DMS53 treated with DMSO at 0.1 percent for 48 hours (cell line): ENCODE measurements around the gene SENP1.
"Not testable (repeated sequence)": the region's sequence is repeated elsewhere in the genome, so short reads cannot be mapped to it uniquely, and the experiment has no call there.

Experiments
- DNase-seq: peaks from one replicate; lab custom pipeline; 2025; ENCODE audit not compliant: unreplicated experiment; lab: John Stamatoyannopoulos, UW

SENP1 gene

GRCh38 chr12:48115957-48116356 lies 10.1 kb upstream of the SENP1 start:
- DNase-seq: no peak

DNA sequence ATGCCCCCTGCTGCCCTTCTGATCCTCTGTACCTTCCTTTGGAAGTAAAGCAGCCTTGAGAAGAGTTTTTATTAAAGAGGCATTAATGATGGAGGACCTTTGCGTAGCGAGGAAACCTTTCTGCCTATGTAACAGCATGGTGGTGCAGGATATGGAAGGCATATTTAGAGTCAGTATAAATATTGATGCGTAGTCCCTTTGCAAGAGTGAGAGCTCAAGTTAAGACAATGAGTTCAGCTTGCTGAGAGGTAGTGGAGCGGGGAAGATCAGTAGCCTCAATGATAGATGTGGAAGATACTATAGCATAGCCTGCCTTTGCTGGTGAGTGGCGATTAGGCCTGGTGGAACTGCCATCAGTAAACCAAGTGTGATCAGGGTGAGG lies 5.4 kb upstream of the SENP1 start:
- DNase-seq: not testable (repeated sequence)

DNA sequence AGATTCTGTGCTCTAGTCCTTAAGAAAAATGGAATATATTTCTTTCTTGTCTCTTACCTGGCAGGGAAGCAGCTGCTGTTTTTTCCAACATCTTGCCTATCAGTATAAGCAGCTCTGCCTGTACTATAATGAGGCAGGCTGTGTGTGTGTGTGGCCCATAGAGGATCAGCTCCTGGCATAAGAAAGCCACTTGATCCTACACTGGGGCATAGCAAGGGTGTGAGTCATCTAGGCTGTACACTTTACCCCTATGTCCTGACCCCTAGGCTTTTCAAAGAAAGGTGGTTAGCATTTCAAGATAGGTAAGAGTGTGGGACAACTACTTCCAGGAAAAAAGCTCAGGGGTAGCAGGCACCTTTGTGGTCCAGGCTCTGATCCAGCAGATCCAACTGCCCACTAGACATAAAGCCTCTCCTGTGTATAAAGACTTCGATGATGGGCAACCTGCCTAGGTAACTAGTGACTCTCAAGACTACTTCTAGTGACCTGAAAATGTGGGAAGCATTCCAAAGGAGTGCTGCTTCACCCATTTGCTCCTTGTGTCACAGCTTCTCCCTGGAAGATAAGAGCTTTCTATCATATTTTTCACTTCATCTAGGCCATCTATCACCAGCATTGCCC lies 4.9 kb upstream of the SENP1 start:
- DNase-seq: no peak

DNA sequence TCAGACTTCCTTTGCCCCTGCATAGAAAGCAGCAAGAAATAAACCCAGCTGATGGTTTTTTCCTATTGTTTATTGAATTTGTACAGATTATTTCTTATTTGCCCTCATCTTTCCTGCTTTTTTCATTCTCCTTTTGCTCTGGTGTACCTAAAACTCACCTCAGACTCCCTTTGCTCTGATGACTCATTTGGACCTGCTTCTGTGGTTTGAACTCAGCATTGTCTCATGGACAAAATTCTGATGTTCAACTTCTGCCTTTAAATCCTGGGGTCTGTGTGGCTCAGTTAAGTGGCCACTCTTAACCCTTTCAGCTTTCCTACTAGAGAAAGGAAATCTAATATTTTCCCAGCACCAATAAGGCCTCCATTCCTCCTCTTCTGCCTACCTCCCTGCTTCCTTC lies 3.5 kb upstream of the SENP1 start:
- DNase-seq: no peak

DNA sequence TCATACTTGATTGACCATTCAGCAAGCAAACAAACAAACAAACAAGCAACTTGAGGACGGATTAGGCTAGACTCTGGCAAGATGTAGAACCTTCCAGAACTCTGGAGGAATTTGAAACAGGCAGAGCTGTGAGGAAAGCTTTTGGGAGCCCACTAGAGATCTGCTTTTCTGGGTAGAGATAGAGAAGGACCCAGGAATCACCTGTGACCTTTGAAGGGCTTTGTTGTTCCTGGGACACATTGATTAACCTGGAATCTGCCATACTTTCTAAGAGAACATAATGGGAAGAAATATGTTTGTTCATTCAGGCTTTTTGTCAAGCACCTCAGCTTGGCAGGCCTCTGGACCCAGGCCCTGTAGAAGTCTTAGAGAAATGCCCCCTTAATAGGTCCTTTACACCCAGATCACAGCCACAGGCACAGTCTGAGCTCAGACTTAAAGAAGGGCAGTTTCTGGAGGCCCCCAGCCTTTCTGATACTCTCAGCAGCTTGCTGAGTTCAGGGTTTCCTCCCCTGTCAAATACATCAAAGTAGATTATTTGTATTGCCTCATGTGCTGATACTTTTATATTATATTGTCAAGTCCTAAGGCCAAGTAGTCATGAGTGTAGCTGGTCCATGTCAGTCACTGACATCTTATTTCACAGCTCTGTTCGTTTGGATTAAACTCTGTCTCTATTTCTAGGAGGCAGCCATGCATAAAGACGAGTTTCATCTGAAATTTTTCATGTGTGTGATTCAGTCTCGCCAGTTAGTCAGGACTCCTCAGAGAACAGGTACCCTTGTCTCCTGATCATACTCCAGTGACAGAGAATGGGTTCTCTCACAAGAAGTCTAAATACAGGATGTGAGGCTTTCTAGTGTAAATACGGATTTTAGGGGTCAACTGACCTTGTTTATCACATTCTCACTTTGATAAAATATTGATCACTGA lies 1.1 kb upstream of the SENP1 start:
- DNase-seq: no peak

GRCh38 chr12:48105321-48105866 lies 485 bp downstream of the SENP1 start:
- DNase-seq: peak; percentile 48

GRCh38 chr12:48104531-48104930 lies 1.3 kb downstream of the SENP1 start:
- no peak for DNase-seq

DNA sequence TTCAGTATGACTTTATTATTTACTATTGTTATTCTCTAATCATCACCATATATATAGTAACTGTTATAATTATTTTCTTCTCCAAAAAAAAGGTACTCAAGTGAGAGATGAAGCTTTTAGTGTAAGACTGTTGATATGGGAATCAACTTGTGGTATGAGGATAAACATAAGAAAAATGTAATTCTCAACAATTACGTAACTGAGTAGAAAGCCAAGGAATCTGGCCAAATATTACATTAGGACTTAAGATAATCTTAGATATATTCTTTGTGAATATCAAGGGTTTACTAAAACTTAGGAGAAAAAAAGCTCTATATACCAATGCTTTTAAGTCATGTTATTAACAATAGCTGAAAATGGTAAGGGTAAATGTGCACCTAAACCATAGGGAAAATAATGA lies 13.3 kb downstream of the SENP1 start:
- no peak for DNase-seq

DNA sequence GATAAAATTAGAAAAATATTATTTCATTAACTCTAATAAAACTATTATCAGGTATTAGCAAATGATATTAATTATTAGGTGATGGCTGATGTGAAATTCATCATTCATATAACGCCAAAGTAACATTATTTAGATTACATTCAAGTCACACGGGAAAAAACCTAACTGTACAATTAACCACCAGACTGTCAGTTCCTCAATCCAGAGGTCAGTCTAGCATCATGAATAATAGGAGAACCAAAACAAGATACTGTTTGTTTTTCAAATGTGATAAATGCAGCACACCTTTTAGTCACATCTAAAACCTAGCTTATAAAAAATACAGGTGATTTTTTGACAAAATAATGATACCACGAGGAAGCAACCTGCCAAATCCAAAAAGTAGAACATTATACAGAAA lies 19.6 kb downstream of the SENP1 start:
- no peak for DNase-seq

DNA sequence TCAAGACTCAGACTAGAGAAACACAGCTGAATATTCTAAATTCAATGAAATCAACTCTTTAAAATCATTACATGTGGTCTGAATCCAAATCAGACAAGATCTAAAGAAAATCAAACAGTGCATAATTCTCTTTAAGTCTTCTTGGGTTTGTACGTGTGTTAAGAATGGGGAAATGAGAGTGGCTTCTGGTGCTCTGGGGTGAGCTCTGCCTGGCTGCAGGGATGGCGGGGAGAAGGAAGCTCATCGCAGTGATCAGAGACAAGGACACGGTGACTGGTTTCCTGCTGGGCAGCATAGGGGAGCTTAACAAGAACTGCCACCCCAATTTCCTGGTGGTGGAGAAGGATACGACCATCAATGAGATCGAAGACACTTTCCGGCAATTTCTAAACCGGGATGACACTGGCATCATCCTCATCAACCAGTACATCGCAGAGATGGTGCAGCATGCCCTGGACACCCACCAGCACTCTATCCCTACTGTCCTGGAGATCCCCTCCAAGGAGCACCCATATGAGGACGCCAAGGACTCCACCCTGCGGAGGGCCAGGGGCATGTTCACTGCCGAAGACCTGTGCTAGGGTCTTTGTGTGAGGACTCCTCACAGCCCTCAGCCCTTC lies 20.9 kb downstream of the SENP1 start:
- DNase-seq: no peak

DNA sequence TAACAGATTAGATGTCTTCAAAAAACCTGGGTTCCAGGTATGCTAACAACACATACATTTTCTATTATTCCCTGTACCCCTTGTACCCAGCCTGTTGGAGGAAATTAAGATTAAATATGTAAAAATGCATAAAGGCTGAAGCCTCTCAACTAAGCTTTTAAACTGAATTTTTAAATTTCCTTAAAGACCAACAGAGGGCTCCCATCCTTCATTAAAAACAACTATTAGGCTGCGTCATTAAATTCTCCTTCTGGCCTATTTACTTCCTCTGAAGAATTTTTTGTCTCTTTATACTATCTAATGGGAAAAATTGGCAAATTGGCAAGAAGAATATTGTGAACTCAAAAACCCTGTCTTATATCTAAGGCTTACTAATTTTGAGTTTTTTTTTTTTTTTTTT lies 21.8 kb downstream of the SENP1 start:
- DNase-seq: no peak

DNA sequence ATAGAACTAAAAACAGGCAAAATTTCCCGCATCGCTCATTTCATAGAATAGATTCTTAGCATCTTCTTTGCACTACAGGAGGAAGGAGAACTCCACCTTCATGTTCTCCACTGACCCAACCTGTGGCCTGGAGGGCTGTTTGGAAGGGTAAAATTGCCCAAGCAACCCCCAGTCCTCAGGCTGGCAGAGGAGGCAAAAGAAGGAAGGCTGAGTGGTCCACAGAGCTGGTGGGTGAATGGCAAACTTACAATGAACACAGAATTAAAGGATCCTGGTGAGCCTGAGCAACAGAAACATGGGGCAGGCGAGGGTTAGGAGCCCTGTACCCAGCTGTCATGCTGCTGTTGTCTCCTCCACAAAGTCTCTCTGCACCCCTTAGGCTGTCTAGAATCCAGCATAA lies 25.1 kb downstream of the SENP1 start:
- no peak for DNase-seq

- DNase-seq: no peak
Measured at GRCh38 chr12:48080285-48080684, 25.6 kb downstream of the SENP1 start.

DNA sequence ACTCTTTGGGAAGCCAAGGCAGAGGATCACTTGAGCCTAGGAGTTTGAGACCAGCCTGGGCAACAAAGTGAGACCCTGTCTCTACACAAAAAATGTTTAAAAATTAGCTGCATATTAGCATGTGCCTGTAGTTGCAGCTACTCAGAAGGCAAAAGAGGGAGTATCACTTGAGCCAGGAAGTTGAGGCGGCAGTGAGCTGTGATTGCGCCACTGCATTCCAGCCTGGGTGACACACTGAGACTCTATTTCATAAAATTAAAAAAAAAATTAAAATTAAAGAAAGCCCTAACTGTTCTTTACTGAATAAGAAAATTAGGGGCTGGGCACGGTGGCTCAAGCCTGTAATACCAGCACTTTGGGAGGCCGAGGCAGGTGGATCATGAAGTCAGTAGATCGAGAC lies 27.0 kb downstream of the SENP1 start:
- DNase-seq: no peak

- no peak for DNase-seq
Measured at GRCh38 chr12:48077111-48077510, 28.8 kb downstream of the SENP1 start.

DNA sequence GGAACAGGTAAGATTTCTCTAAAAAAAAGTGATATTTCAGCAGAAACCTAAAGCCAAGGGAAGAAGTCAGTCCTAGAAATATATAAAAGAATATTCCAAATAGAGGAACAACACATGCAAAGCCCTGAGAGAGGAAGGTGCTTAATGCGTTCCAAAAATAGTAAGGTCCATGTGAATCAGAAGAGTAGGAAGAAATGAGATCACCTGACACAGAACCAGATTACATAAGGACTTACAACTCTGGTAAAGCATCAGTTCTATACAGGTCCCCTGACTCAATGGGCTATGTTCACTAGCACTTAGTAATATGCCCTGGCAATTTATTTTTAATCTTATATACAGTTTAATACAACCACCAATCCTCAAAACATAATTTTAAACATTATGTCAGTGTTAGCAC lies 30.0 kb downstream of the SENP1 start:
- no peak for DNase-seq

DNA sequence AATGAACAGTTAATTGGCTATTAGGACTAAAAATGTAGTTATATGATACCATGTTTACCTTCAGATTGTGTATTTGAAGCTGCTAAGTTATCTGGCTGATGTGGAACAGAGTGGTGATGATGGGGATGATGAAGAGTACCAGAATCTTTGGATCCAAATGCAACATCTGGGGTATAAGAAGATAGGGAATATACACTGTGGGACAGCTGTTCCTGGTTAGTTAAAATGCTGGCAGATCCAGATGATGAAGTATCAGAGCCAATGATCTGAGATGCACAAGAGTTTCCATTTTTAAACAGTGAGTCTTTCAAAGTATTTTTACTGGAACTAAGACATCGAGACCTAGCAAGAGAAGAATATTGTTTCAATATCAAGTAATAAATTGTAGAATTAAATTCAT lies 31.6 kb downstream of the SENP1 start:
- DNase-seq: no peak

GRCh38 chr12:48072266-48072665 lies 33.6 kb downstream of the SENP1 start:
- DNase-seq: no peak

- DNase-seq: no peak
Measured at GRCh38 chr12:48071808-48072207, 34.1 kb downstream of the SENP1 start.

DNA sequence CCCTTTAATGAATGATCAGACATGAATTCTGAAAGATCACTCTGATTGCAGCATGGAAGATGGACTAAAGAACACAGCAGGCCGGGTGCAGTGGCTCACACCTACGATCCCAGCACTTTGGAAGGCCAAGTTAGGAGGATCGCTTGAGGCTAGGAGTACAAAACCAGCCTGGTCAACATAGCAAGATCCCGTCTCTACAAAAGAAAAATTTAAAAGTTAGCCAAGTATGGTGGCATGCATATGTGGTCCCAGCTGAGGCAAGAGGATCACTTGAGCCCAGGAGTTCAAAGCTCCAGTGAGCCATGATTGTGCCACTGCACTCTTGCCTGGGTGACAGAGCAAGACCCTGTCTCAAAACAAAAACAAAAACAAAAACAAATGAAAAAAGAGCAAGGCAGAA lies 35.1 kb downstream of the SENP1 start:
- DNase-seq: no peak

DNA sequence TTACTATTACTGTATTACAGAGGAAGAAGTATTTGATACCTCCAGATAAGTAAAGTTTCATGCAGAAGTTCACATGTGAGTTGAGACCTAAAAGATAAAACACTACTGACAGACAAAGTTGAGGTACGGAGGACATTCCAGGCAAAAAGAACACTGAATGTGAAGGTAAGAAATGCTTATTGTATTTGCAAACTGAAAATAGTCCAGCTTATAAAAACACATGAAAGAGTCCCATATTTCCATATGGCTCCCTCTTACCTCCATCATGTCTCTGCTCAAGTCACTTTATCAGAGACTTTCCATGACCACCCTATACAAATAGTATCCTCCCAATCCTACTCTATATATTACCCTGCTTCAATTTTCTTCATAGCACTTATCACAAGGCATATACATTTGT lies 35.8 kb downstream of the SENP1 start:
- no peak for DNase-seq

DNA sequence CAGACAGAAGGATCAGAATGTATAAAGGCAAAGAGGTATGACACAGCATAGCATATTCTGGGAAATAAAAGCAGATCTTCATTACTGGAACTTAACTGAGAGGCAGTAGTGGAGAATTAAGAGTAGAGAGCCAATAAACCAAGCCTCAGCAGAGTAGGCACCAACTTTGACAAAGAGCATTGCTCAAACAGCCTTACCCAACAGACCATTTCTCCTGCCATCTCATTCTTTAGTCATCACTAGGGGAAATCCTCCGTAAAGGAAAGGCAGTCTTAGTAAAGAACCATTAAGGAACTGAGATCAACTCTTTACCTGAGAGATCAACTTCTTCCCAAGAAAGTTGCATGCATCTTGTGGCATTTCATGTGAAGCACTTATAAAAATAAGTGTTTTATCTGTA lies 36.6 kb downstream of the SENP1 start:
- DNase-seq: no peak
